Measurements from ENCODE around the gene TBCK. TPM values are rescaled to one million over a fixed set of nuclear protein-coding genes. Genes with fewer than 3 reads are reported as not detected.

TBCK gene
- total RNA-seq, 4 donors from 2014 or later = 15.6 to 29.9 (median 21.8) TPM

DNA sequence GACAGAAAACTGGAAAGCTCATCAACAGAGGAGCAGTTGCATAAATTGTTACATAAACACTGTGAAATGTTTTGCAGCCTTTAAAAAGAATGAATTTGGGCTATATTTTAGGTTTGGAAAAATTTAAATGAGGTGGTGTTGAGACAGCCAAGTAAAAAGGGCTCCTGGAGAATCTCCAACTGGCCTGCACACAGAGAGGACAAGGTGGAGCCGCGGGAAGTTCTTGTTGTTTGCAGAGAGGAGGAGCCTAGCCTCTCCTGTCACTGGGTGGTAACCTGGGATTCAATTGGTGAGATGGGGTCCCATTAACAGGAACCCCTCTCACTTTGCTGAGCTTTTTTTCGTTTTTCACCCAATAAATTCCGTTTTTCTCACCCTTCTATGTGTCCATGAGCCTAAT lies 39.2 kb upstream of the TBCK start:
- DNase-seq (ENCODE audit: low spot score in 2 of 2) = no peak
- TF ChIP-seq, protein P1, sequence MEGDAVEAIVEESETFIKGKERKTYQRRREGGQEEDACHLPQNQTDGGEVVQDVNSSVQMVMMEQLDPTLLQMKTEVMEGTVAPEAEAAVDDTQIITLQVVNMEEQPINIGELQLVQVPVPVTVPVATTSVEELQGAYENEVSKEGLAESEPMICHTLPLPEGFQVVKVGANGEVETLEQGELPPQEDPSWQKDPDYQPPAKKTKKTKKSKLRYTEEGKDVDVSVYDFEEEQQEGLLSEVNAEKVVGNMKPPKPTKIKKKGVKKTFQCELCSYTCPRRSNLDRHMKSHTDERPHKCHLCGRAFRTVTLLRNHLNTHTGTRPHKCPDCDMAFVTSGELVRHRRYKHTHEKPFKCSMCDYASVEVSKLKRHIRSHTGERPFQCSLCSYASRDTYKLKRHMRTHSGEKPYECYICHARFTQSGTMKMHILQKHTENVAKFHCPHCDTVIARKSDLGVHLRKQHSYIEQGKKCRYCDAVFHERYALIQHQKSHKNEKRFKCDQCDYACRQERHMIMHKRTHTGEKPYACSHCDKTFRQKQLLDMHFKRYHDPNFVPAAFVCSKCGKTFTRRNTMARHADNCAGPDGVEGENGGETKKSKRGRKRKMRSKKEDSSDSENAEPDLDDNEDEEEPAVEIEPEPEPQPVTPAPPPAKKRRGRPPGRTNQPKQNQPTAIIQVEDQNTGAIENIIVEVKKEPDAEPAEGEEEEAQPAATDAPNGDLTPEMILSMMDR (IDR thresholded peaks at IDR 0.05) = no peak
- TF ChIP-seq POLR2A (IDR thresholded peaks at IDR 0.05) = no peak
- no peak overlapping the region for H3K4me3 ChIP-seq (ENCODE audit: low read depth, poor library complexity, severe bottlenecking)
- 39 to 56% methylated on average over 4 of the region's 4 CpGs for WGBS, 2 donors
- intact Hi-C loops (cut with DNase I; ENCODE audit: low total_unique reads) = no loop called here

DNA sequence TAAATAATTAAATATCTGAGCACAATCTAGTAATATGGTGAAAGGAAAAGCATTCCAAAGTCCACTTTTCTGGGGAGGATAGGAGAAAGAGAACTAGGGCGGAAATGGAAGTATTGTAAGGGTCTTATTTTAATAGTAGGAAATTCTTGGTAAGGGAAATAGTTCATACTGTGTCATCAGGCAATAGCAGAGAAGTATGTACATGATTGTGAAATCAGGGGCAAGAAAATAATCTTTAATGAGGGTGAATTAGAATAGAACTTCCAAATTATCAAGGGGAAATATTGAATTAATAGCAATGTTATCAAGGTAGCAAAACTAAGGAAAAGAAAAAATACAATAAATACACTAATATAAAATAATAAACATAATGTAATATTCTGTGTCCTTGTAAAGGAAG lies 37.8 kb upstream of the TBCK start:
- DNase-seq (ENCODE audit: low spot score in 2 of 2) = no peak
- no peak overlapping the region for H3K4me3 ChIP-seq (ENCODE audit: low read depth, poor library complexity, severe bottlenecking)
- intact Hi-C loops (cut with DNase I; ENCODE audit: low total_unique reads) = no loop called here
- TF ChIP-seq POLR2A (IDR thresholded peaks at IDR 0.05) = no peak
- TF ChIP-seq, protein P1 (IDR thresholded peaks at IDR 0.05) = no peak
- WGBS, 2 donors = 91 to 100% methylated on average over 1 of the region's 1 CpG

DNA sequence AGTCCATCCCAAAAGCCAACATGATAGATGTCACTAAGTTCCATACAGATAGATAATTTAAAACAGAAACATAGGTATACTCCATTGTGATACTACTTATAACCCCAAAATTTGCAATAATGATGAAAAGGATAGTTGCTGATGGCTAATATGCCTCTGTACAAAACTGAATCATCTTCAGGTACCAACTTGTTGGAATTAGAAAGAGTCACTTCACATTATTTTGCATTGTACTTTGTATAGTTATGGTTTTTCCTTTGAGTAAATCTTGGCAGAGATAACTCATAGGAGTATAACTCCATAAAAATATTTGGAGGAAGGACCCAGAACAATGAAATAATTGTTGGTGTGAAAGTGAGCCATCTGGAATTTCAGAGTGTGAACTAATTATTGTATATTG lies 35.0 kb upstream of the TBCK start:
- intact Hi-C loops (cut with DNase I; ENCODE audit: low total_unique reads) = no loop called here
- DNase-seq (ENCODE audit: low spot score in 2 of 2) = no peak
- TF ChIP-seq, protein P1 (IDR thresholded peaks at IDR 0.05) = no peak
- TF ChIP-seq POLR2A (IDR thresholded peaks at IDR 0.05) = no peak
- no peak overlapping the region for H3K4me3 ChIP-seq (ENCODE audit: low read depth, poor library complexity, severe bottlenecking)

DNA sequence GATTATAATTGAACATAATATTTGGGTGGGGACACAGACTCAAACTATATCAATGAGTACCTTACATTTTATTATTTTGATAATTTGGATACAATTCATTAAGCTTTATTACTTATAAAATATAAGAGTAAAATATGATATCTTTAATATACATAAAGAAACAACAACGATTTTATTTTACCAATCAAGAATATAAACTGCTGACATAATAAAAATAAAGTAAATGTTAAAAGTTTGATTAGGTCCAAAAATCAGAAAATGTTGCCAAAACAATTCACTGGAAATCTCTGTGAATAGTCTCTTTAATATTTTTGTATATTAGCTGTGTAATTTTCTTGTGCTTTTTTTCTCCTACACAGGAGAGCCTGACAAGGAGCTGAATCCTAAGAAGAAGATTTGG lies 31.2 kb upstream of the TBCK start:
- DNase-seq (ENCODE audit: low spot score in 2 of 2) = no peak
- TF ChIP-seq, protein P1 (IDR thresholded peaks at IDR 0.05) = no peak
- no peak for TF ChIP-seq POLR2A (IDR thresholded peaks at IDR 0.05)
- intact Hi-C loops (cut with DNase I; ENCODE audit: low total_unique reads) = no loop called here
- 89 to 94% methylated on average over 1 of the region's 1 CpG for WGBS, 2 donors
- H3K4me3 ChIP-seq (ENCODE audit: low read depth, poor library complexity, severe bottlenecking) = no peak overlapping the region

DNA sequence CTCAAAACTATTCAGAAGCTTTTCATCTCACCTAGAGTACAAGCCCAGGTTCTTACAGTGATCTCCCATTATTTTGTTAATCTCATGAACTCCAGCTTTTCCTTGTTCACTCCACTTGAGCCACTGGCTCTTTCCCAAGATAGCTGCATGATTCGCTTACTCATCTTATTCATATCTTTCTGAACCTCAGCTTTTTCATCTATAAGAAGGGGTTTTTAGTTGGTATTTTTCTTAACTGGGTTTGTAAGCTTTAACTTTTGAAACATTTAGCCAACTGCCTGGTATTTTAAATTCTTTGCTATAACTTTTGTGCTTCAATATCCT lies 28.6 kb upstream of the TBCK start:
- intact Hi-C loops (cut with DNase I; ENCODE audit: low total_unique reads) = no loop called here
- no peak for DNase-seq (ENCODE audit: low spot score in 2 of 2)
- 90 to 95% methylated on average over 1 of the region's 1 CpG for WGBS, 2 donors
- no peak for TF ChIP-seq POLR2A (IDR thresholded peaks at IDR 0.05)
- TF ChIP-seq, protein P1 (IDR thresholded peaks at IDR 0.05) = no peak
- H3K4me3 ChIP-seq (ENCODE audit: low read depth, poor library complexity, severe bottlenecking) = no peak overlapping the region

DNA sequence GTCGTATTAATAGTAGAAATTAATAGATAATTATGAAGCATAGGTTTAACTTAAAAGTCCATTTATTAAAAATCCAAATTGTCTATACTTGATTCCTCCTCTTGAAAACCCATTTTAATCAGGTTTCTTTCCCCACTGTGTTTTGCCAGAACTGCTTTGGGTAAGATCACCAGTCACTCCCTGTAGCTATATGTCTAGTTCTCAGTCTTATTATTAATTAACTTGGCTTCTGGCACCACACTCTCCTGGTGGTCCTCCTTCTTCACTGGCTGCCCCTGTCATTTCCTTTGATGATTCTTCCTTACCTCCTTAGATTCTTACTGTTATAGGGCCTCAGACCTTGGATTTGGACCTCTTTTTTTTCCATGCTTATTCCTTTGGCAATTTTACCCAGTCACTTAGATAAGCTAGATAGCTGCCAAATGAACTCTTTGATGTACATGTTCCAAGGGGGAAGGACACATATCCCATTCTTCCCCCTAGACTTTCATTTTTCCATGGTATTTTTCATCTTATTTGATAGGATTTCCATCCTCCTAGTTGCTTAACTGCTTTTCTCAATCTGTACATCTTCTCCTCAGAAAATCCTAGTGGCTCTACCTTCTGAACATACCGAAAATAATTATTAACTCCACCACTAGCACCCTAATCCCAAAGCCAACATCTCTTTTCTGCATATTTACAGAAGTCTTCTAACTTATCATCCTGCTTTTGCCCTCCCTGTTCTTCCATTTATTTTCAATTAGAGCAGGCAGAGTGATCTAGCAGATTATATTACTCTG lies 28.0 kb upstream of the TBCK start:
- DNase-seq (ENCODE audit: low spot score in 2 of 2) = no peak
- intact Hi-C loops (cut with DNase I; ENCODE audit: low total_unique reads) = no loop called here
- no peak for TF ChIP-seq POLR2A (IDR thresholded peaks at IDR 0.05)
- TF ChIP-seq, protein P1 (IDR thresholded peaks at IDR 0.05) = no peak
- no peak overlapping the region for H3K4me3 ChIP-seq (ENCODE audit: low read depth, poor library complexity, severe bottlenecking)
- WGBS, 2 donors = 98 to 99% methylated on average over 2 of the region's 2 CpGs

Measured in lower leg skin (tissue), 4 donors.